Breast epithelium (tissue), 4 donors: ENCODE results near the gene LILRA6. TPM values are rescaled to one million over a fixed set of nuclear protein-coding genes. Genes with fewer than 3 reads are reported as not detected.

Source experiments
- DNase-seq, 2 donors: peaks; one replicate each; pipeline ENCODE4 v3.0.0-alpha.2; 2019; ENCODE audit warnings: low spot score in 2 of 2
- H3K27ac ChIP-seq, 2 donors: fragments of 200-600 bp; sonication (generic) in 1 of 2; one replicate each; pipeline ENCODE4 v1.5.1; 2016 to 2019; ENCODE audit warnings: mild to moderate bottlenecking in 1 of 2
- H3K27me3 ChIP-seq, 2 donors: fragments of 200-600 bp; sonication (generic) in 1 of 2; one replicate each; pipeline versions ENCODE4 v1.5.1 to v1.6.0; 2017 to 2019; ENCODE audit warnings: control low read depth in 1 of 2, mild to moderate bottlenecking in 1 of 2
- H3K36me3 ChIP-seq: fragments of 200-600 bp; one replicate; pipeline ENCODE4 v1.5.1; 2019
- H3K4me1 ChIP-seq, 2 donors: fragments of 200-600 bp; sonication (generic); one replicate each; pipeline ENCODE4 v1.5.1; 2016 to 2019; ENCODE audit warnings: control low read depth in 1 of 2
- H3K4me3 ChIP-seq, 3 donors: fragments of 200-600 bp; sonication (generic); 1 replicate in 2 of 3; 2 replicates in 1 of 3; pipeline ENCODE4 v1.5.1; 2016 to 2019; ENCODE audit warnings: mild to moderate bottlenecking in 3 of 3, moderate library complexity in 2 of 3
- H3K9me3 ChIP-seq, 2 donors: fragments of 200-600 bp; sonication (generic) in 1 of 2; one replicate each; pipeline ENCODE4 v1.5.1; 2016 to 2019; ENCODE audit warnings: control low read depth in 1 of 2
- POLR2A ChIP-seq: fragments of 450-650 bp; IDR thresholded peaks from one replicate; pipeline ENCODE4 v1.6.1; 2016; ENCODE audit warnings: antibody characterized with exemption, mild to moderate bottlenecking, moderate library complexity
- POLR2AphosphoS5 ChIP-seq, 3 donors: sonication (generic); formaldehyde crosslinking; IDR thresholded peaks; one replicate each; pipeline ENCODE4 v1.6.1; 2017; ENCODE audit warnings: antibody characterized with exemption in 3 of 3
- intact Hi-C: fragments of 100-400 bp; cut with DNase I; formaldehyde crosslinking; loops from one replicate; pipeline ENCODE4 v1.15.1; 2023; ENCODE audit warnings: low total_unique reads
- total RNA-seq, 3 donors: library from RNA; depleted of rRNA; stranded (reverse); fragments of >200 nt; gene quantifications; one replicate each; pipeline ENCODE4 v1.1.0, GENCODE V29; 2016
- TF ChIP-seq, protein P1 (sequence below), 3 donors: fragments of 450-650 bp; IDR thresholded peaks; one replicate each; pipeline ENCODE4 v1.5.1; 2016 to 2017; ENCODE audit warnings: antibody characterized with exemption in 3 of 3, mild to moderate bottlenecking in 3 of 3, moderate library complexity in 3 of 3

The LILRA6 gene
- total RNA-seq, 3 donors from 2014 or later = 1.3 to 2.9 (median 1.8) TPM

DNA sequence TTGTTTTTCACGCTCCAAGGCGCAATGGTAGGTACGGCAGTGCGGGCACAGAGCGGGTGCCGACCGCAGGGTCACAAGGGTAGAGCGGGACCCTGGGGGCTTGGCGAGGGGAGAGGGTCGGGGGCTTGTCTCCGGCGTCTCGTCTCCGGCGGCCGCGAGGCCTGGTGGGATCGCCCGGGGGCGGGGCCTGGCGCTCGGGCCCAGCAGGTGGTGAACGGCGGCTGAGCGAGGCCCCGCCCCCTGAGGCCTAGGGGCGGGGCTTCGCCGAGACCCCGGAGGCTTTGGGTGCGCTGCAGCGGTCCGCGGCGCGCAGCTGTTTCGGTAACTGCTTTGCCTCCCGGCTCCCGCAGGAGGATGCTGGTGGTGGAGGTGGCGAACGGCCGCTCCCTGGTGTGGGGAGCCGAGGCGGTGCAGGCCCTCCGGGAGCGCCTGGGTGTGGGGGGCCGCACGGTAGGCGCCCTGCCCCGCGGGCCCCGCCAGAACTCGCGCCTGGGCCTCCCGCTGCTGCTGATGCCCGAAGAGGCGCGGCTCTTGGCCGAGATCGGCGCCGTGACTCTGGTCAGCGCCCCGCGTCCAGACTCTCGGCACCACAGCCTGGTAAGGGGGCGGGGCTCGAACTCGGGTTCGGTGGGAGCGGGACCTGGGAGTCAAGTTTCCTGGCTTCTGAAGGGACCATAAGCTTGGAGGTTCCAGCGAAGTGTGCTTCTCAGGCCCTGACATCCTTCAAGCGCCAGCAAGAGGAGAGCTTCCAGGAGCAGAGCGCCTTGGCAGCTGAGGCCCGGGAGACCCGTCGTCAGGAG, 51.4 kb downstream of the LILRA6 start, which contains the start of gene TSEN34:
Gene TSEN34 (plus strand): TSS at position 298 of the 800 bp plus-strand sequence. CDS start 57 bp downstream, at position 355.
- peak in 1 of 2 donors; percentile 56 for DNase-seq
- no peaks in the 10 kb centered on the region for H3K9me3 ChIP-seq
- peak within 1 kb of the TSS; percentile 96 to 99 for H3K27ac ChIP-seq
- TF ChIP-seq POLR2A = no peak
- TF ChIP-seq, protein P1, sequence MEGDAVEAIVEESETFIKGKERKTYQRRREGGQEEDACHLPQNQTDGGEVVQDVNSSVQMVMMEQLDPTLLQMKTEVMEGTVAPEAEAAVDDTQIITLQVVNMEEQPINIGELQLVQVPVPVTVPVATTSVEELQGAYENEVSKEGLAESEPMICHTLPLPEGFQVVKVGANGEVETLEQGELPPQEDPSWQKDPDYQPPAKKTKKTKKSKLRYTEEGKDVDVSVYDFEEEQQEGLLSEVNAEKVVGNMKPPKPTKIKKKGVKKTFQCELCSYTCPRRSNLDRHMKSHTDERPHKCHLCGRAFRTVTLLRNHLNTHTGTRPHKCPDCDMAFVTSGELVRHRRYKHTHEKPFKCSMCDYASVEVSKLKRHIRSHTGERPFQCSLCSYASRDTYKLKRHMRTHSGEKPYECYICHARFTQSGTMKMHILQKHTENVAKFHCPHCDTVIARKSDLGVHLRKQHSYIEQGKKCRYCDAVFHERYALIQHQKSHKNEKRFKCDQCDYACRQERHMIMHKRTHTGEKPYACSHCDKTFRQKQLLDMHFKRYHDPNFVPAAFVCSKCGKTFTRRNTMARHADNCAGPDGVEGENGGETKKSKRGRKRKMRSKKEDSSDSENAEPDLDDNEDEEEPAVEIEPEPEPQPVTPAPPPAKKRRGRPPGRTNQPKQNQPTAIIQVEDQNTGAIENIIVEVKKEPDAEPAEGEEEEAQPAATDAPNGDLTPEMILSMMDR (IDR thresholded peaks at IDR 0.05) = peak in 1 of 3 donors; percentile 22
- TF ChIP-seq POLR2AphosphoS5 (IDR thresholded peaks at IDR 0.05) = peak; percentile 50 to 57 (median 54)
- intact Hi-C loops = no loop called here
- H3K27me3 ChIP-seq = no peaks in the 10 kb centered on the region
- peaks cover 0 to 17% of the 10 kb centered on the region in 2 donors for H3K4me1 ChIP-seq
- peak within 1 kb of the TSS; percentile 65 to 93 (median 70) for H3K4me3 ChIP-seq
- H3K36me3 ChIP-seq = no peaks in the 10 kb centered on the region

- TF ChIP-seq POLR2A = no peak
- TF ChIP-seq POLR2AphosphoS5 (IDR thresholded peaks at IDR 0.05) = no peak
- TF ChIP-seq, protein P1 (IDR thresholded peaks at IDR 0.05) = no peak
- Histone ChIP-seq H3K36me3 (no peaks in the 10 kb centered on the region), H3K4me1 (peaks cover 0 to 17% of the 10 kb centered on the region in 2 donors), H3K9me3 (no peaks in the 10 kb centered on the region), H3K27me3 (no peaks in the 10 kb centered on the region), H3K27ac (peak overlapping the region; percentile 96 to 99), H3K4me3 (peak overlapping the region; percentile 65 to 93 (median 70))
- DNase-seq = peak; percentile 99 to 100
- intact Hi-C loops = no loop called here
These were observed 52.0 kb downstream of the LILRA6 start for GRCh38 chr19:54190503-54191010.

- peaks cover 0 to 17% of the 10 kb centered on the region in 2 donors for H3K4me1 ChIP-seq
- intact Hi-C loops = no loop called here
- H3K27ac ChIP-seq = peak overlapping the region; percentile 96 to 99
- H3K27me3 ChIP-seq = no peaks in the 10 kb centered on the region
- peak; percentile 100 for DNase-seq
- no peaks in the 10 kb centered on the region for H3K36me3 ChIP-seq
- H3K9me3 ChIP-seq = no peaks in the 10 kb centered on the region
- H3K4me3 ChIP-seq = peak overlapping the region; percentile 65 to 93 (median 70)
- TF ChIP-seq, protein P1 (IDR thresholded peaks at IDR 0.05) = no peak
- TF ChIP-seq POLR2AphosphoS5 (IDR thresholded peaks at IDR 0.05) = peak; percentile 90 to 97 (median 96)
- TF ChIP-seq POLR2A = peak; percentile 73
These were observed 52.7 kb downstream of the LILRA6 start for GRCh38 chr19:54189735-54190502.

- H3K4me3 ChIP-seq = peak within 1 kb of the TSS; percentile 65 to 93 (median 70)
- intact Hi-C loops = no loop called here
- no peaks in the 10 kb centered on the region for H3K36me3 ChIP-seq
- DNase-seq = no peak
- no peaks in the 10 kb centered on the region for H3K9me3 ChIP-seq
- peak within 1 kb of the TSS; percentile 96 to 99 for H3K27ac ChIP-seq
- peaks cover 0 to 17% of the 10 kb centered on the region in 2 donors for H3K4me1 ChIP-seq
- TF ChIP-seq POLR2A = no peak
- TF ChIP-seq POLR2AphosphoS5 (IDR thresholded peaks at IDR 0.05) = peak; percentile 33 to 59 (median 44)
- TF ChIP-seq, protein P1 (IDR thresholded peaks at IDR 0.05) = peak in 1 of 3 donors; percentile 15
- no peaks in the 10 kb centered on the region for H3K27me3 ChIP-seq
These were observed 53.4 kb downstream of the LILRA6 start, which contains the start of gene MBOAT7 for GRCh38 chr19:54189145-54189734. TSS of gene MBOAT7 (minus strand) at chr19:54189580. CDS start at chr19:54188508, 1,072 bp downstream.
